Measurements from ENCODE around the gene DNAH8. TPM values are rescaled to one million over a fixed set of nuclear protein-coding genes. Genes with fewer than 3 reads are reported as not detected.

DNAH8 gene
- total and polyA plus RNA-seq, 2 donors (not counting 3 experiments of a cell fraction or from before 2014, with no cell fraction given) = 0.29 to 0.61 TPM

GRCh38 chr6:38984723-38985122, 269.6 kb downstream of the DNAH8 start:
- Histone ChIP-seq H3K4me1 (ENCODE audit: control insufficient read depth, extremely low read depth, insufficient read depth, low read length) (no peaks in the 10 kb centered on the region), H2AFZ (ENCODE audit: low read depth, low read length) (no peak overlapping the region), H3K79me2 (ENCODE audit: control insufficient read depth, insufficient read depth, low read length) (no peaks in the 10 kb centered on the region), H3K27ac (ENCODE audit: insufficient read depth, low read depth, low read length) (no peak overlapping the region), H3K4me3 (replicated peaks in 1 of 3; ENCODE audit: insufficient read depth in 1 of 3, low read depth in 1 of 3, low read length in 3 of 3) (no peak overlapping the region), H3K9me1 (replicated peaks; ENCODE audit: control insufficient read depth, extremely low read depth, insufficient read depth, low read length) (no peaks in the 10 kb centered on the region), H3K9ac (replicated peaks; ENCODE audit: extremely low read depth, insufficient read depth, low read length) (no peak overlapping the region), H3K9me3 (replicated peaks; ENCODE audit: control insufficient read depth, insufficient read depth, low read length) (no peaks in the 10 kb centered on the region), H3K27me3 (ENCODE audit: control insufficient read depth in 2 of 2, insufficient read depth in 2 of 2, low read length in 2 of 2) (peaks cover 0 to 5% of the 10 kb centered on the region in 2 experiments), H3K4me2 (ENCODE audit: insufficient read depth, low read length) (no peak overlapping the region), H3K36me3 (ENCODE audit: control insufficient read depth in 2 of 2, extremely low read depth in 1 of 2, insufficient read depth in 2 of 2, low read length in 2 of 2) (no peaks in the 10 kb centered on the region), H4K20me1 (replicated peaks; ENCODE audit: control insufficient read depth, extremely low read depth, insufficient read depth, low read length) (no peaks in the 10 kb centered on the region)
- TF ChIP-seq POLR2A (IDR thresholded peaks at IDR 0.05; ENCODE audit: low read depth, low read length) = no peak
- TF ChIP-seq, protein P1, sequence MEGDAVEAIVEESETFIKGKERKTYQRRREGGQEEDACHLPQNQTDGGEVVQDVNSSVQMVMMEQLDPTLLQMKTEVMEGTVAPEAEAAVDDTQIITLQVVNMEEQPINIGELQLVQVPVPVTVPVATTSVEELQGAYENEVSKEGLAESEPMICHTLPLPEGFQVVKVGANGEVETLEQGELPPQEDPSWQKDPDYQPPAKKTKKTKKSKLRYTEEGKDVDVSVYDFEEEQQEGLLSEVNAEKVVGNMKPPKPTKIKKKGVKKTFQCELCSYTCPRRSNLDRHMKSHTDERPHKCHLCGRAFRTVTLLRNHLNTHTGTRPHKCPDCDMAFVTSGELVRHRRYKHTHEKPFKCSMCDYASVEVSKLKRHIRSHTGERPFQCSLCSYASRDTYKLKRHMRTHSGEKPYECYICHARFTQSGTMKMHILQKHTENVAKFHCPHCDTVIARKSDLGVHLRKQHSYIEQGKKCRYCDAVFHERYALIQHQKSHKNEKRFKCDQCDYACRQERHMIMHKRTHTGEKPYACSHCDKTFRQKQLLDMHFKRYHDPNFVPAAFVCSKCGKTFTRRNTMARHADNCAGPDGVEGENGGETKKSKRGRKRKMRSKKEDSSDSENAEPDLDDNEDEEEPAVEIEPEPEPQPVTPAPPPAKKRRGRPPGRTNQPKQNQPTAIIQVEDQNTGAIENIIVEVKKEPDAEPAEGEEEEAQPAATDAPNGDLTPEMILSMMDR (IDR thresholded peaks at IDR 0.05; ENCODE audit: extremely low read depth in 1 of 2, insufficient read depth in 1 of 2, low read depth in 1 of 2, low read length in 2 of 2) = no peak
- TF ChIP-seq EZH2 (IDR thresholded peaks at IDR 0.05; ENCODE audit: borderline replicate concordance, low read depth, low read length, severe bottlenecking) = no peak
- no peak for TF ChIP-seq GATA2 (IDR thresholded peaks at IDR 0.05; ENCODE audit: insufficient read depth, insufficient read length, low read depth, low read length)
- no TSS peak for BruUV-seq (replicated peaks)
- intact Hi-C loops (cut with micrococcal nuclease) = no loop called here
- DNase-seq (ENCODE audit: low read depth, low spot score) (no peak), FAIRE-seq (no peak)
- dilution Hi-C loops (cut with MboI; ENCODE audit: extremely low pct_ligation_motif_present, low sequenced_read_pairs) = no loop called here
- ChIA-PET POLR2A (no interaction called here), CTCF (no interaction called here)

- Histone ChIP-seq H3K9me3 (replicated peaks; ENCODE audit: control insufficient read depth, insufficient read depth, low read length) (no peaks in the 10 kb centered on the region), H3K9ac (replicated peaks; ENCODE audit: extremely low read depth, insufficient read depth, low read length) (no peak overlapping the region), H3K4me2 (ENCODE audit: insufficient read depth, low read length) (no peak overlapping the region), H4K20me1 (replicated peaks; ENCODE audit: control insufficient read depth, extremely low read depth, insufficient read depth, low read length) (no peaks in the 10 kb centered on the region), H3K4me3 (replicated peaks in 1 of 3; ENCODE audit: insufficient read depth in 1 of 3, low read depth in 1 of 3, low read length in 3 of 3) (no peak overlapping the region), H3K79me2 (ENCODE audit: control insufficient read depth, insufficient read depth, low read length) (no peaks in the 10 kb centered on the region), H3K36me3 (ENCODE audit: control insufficient read depth in 2 of 2, extremely low read depth in 1 of 2, insufficient read depth in 2 of 2, low read length in 2 of 2) (no peaks in the 10 kb centered on the region), H3K9me1 (replicated peaks; ENCODE audit: control insufficient read depth, extremely low read depth, insufficient read depth, low read length) (no peaks in the 10 kb centered on the region), H3K27me3 (ENCODE audit: control insufficient read depth in 2 of 2, insufficient read depth in 2 of 2, low read length in 2 of 2) (peaks cover 0 to 5% of the 10 kb centered on the region in 2 experiments), H3K4me1 (ENCODE audit: control insufficient read depth, extremely low read depth, insufficient read depth, low read length) (no peaks in the 10 kb centered on the region), H3K27ac (ENCODE audit: insufficient read depth, low read depth, low read length) (no peak overlapping the region), H2AFZ (ENCODE audit: low read depth, low read length) (no peak overlapping the region)
- BruUV-seq (replicated peaks) = no TSS peak
- ChIA-PET CTCF (no interaction called here), POLR2A (no interaction called here)
- DNase-seq (ENCODE audit: low read depth, low spot score) = no peak
- intact Hi-C loops (cut with micrococcal nuclease) = no loop called here
- dilution Hi-C loops (cut with MboI; ENCODE audit: extremely low pct_ligation_motif_present, low sequenced_read_pairs) = no loop called here
- TF ChIP-seq GATA2 (IDR thresholded peaks at IDR 0.05; ENCODE audit: insufficient read depth, insufficient read length, low read depth, low read length) = no peak
- TF ChIP-seq MYC (IDR thresholded peaks at IDR 0.05; ENCODE audit: low read depth, low read length) = no peak
- TF ChIP-seq EZH2 (IDR thresholded peaks at IDR 0.05; ENCODE audit: borderline replicate concordance, low read depth, low read length, severe bottlenecking) = no peak
- TF ChIP-seq JUN (IDR thresholded peaks at IDR 0.05; ENCODE audit: borderline replicate concordance, insufficient read depth, insufficient read length, low read depth) = no peak
- TF ChIP-seq POLR2AphosphoS5 (IDR thresholded peaks at IDR 0.05; ENCODE audit: insufficient read depth, low read depth, low read length) = no peak
- FAIRE-seq = no peak
These were observed 270.7 kb downstream of the DNAH8 start for GRCh38 chr6:38985839-38986238.
